ENCODE data around the gene PDIA6.

The PDIA6 gene

DNA sequence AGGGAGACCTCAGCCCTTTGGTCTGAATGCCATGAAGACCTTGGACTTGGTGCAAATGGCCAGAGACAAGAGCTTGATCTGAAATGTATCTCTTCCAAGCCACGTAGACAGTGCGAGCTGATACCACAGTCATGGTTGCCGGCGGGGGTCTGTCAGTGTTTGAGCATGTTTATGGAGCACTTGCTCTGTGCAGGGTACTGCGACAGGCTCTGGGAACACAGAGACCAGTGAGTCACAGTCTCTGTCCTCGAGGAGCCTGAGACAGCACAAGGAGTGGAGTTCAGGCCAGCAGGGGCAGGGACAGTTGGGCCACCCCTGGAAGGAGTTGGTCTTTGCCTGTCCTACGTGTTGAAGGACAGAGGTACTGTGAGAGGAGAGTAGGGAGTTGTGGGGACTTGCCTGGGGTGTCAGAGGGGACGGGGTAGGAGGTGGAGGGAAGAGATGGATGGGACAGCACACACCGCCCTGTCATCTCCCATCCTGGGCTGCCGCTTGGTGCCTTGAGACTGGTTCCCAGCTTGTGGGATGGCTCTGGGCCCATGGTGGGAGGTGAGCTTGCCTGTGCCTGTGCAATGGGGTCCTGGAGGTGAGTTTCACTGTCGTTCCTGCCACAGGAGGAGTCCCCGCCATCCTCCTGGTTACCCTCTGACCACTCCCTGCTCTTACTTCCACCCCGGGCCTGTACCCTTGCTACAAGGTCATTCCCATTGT, 51.6 kb downstream of the PDIA6 start:
- no peak for DNase-seq

DNA sequence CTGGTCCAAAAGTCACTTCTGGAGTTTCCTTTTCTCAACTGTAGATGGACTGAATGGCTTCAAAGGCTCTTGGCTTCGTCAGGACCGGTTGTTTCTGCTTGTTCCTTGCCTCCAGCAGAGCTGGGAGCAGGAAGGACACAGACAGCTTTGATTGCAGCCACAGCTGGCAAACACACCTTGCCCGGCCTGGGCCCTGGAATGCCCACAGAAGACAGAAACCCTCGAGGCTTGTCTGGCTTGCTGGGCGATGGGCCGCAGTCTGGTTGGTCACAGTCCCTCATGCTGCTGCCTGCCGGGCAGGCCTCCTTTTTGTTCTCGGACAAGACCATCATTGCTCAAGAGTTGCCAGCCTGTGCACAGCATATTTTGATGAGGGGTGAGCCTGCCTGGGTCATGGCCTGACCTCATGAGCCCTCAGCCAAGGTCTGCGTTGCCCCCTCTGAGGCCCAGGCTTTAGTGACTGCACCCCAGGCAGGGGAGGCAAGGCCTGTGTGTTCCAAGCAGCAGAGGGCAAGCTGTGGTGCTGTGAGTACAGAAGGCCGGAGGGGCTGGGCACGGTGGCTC, 53.4 kb downstream of the PDIA6 start:
- DNase-seq, result no peak

- no peak for DNase-seq
Observed at GRCh38 chr2:10757814-10758286, 54.7 kb downstream of the PDIA6 start.

- DNase-seq, result no peak
Observed at GRCh38 chr2:10755621-10756020, 57.0 kb downstream of the PDIA6 start.

DNA sequence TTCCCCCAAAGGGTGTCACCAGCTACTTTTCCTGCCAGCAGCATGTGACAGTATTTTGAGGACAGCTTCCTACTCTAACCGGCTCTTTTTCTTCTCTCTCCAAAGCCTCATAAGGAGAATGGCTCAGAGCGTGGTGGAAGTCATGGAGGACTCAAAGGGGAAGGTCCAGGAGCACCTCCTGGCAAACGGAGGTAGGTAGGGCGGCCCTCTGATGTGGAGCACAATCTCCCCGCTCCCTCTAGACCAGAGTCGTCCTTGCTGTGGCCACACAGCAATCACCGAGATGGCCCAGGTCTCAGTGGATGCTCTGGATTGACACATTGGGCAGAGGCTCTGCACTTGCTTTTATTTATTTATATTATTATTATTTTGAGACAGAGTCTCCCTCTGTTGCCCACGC, 58.7 kb downstream of the PDIA6 start:
- no peak for DNase-seq

GRCh38 chr2:10753156-10753555, 59.4 kb downstream of the PDIA6 start:
- DNase-seq, result no peak

DNA sequence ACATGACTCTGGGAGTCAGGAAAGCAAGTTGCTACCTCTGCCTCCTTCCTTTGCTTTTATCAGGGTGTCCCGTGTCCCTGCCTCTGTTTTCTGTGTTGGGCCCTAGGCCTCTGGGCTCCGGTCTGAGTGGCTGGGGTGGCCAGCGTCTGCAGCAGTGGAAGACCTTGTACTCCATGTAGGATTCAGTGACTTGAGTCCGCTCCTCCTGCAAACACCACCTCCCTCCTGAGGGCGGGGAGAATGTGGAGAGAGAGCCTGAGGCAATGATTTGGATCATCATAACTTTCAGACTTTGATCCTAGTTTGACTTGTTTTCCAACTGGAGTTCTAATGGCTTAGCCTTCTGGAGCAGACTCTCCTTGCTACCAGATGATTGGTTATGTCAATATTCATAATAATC, 60.3 kb downstream of the PDIA6 start:
- DNase-seq, result no peak

DNA sequence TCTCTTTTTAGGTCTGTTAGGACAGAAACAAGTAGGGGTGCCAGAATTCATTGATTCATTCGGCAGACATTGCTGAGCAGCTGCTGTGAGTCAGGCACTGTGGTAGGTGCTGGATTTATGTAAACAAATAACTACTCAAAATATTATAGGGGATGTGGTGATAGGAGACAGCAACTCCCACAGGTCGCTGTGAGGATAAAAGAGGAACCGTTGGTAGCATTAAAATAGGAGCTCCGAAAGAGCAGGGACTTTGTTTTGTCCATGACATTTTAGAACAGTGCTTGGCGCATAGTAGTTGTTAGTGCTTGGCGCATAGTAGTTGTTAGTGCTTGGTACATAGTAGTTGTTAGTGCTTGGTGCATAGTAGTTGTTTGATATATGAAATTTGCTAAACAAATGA, 62.0 kb downstream of the PDIA6 start:
- DNase-seq, result no peak

DNA sequence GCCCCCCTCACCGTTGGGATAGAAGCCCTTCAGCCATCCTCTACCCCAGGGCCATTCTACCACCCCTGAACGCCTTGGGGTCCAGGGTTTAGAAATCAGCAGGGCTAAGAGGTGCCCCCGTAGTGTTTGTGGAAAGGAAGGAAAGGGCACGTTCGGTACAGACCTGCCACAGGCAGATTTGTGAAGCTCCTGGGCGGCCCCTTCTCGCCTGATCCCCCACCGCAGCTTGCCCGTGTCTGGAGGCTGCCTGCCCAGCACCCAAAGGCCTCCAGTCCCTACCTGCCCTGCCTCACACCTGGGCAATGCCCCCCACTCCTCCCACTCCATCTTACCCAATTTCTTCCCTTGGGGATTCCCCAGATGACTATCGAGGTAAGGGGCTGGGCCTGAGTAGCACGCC, 69.9 kb downstream of the PDIA6 start:
- DNase-seq, result no peak

GRCh38 chr2:10741139-10741538, 71.4 kb downstream of the PDIA6 start:
- DNase-seq, result no peak

- DNase-seq, result no peak
Observed at GRCh38 chr2:10740226-10740625, 72.4 kb downstream of the PDIA6 start.

DNA sequence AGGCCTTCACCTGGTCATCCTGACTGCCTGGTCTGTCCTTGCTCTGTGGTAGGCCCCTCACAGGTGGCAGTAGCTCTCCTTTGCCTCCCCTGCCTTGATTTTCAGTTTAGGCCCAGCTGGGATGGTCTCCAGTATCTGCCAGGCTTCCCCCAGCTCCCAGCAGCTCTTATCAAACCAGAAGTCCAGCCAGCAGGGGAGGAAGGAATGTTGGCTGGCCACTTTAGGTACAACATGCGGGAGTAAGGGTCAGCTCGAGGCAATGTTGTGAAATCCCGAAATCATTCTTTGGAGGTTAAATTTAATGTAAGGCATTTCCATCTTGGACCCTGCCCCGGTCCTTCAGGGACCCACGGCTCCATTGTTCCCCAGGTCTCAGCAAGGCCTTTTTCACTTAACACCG, 74.4 kb downstream of the PDIA6 start:
- no peak for DNase-seq

- no peak for DNase-seq
Observed at GRCh38 chr2:10733980-10734379, 78.6 kb downstream of the PDIA6 start.

DNA sequence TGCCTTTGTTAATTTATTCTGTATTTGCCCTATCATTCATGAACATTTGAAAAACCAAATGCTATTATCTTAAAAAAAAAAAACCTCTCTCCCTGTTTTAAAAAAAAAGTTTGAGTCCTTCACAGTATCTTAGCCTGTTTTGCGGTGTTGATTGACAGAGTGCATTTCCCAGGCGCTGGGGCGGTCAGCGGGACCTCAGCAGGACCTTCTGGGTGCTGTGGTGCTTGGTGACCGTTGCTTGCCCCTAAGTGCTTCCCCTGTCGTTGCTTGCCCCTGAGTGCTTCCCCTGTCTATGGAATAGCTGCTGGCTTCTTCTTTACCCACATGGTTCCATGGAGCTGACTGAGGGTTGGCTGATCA, 79.0 kb downstream of the PDIA6 start:
- no peak for DNase-seq

Measured in NCI-H2029 treated with DMSO at 0.1 percent for 48 hours (cell line).